Measurements from ENCODE around the gene RFPL1.
"Not testable (repeated sequence)": the region's sequence is repeated elsewhere in the genome, so short reads cannot be mapped to it uniquely, and the experiment has no call there.

Gene RFPL1

DNA sequence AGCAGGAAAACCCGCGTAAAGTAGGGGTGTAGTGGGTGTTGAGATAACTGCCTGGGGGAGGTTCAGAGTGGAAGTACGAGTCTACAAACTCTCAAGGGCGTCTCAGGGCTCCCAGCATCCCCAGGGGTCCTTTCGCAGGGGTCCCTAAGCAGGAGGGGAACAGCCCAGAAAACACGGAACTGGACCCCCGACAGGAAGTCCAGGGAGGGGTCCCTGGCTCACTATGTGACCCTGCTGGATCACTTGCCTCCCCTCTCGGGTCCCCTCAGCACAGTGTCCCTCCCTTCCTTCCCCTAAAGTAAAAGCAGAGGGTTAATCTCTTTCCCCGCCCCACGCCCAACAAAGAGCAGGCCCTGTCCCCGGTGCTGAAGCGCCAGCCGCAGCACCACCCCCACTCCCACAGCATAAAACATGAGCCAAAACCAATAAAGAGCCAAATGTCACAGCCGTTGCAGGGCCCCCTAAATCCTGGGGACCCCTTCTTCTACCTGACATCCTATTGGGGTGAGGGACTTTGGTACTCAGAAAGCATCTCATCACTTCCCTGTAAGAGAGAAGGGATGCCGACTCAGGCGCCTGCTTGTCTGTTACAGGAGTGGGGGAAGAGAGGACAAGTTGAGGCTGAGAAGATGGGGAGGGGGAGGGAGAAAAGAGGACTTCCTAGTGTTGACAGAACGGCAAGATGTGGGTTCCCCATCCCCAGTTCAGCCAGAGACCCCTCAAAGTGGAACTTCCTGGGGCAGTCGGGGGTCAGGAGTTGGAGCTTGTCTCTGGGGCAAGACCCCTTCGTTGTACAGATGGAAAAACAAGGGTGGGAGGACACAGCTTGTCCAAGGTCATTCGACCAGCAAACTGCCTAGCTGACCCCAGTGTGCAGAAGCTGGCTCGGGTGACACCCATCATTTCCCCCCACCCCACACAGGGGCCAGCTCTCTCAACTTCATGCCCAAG, 40.2 kb downstream of the RFPL1 start:
- DNase-seq (ENCODE audit: low read depth): no peak

DNA sequence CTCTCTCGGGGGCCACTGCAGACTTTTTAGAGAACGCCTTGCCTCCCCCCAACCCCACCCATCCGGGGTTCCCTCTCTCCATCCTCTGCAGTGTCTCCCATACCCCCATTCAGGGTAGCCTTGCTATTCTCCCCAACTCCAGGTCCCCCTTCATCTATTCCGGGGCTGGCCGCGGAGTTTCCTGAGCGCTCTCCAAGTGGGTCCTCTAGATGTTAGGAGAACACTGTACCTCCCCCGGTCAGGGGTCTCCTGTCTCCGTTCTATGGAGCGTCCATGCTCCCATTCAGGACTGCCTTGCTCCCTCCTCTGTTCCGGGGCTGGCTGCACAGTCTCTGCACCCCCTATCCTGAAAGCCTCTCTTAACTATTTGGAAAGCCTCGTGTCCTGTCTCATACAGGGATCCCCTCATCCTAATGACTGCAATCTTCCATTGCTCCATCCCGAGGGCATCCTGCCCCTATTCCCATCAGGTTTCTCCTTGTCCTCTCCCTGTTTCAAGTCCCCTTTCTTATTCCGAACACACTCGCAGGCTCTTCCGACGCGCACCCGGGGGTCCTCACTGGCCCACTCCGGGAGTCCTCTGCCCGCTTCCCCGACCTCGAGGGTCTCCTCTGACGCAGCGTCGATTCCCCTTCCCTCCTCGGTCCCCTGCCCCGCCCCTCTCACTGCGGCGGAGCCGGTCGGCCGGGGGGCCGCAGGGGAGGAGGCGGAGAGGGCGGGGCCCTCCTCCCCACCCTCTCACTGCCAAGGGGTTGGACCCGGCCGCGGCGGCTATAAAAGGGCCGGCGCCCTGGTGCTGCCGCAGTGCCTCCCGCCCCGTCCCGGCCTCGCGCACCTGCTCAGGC, 41.3 kb downstream of the RFPL1 start, which contains the start of gene NEFH:
TSS of gene NEFH (plus strand) at position 802 of the 845 bp plus-strand sequence. CDS start 45 bp downstream, outside the sequence.
- DNase-seq (ENCODE audit: low read depth): no peak

DNA sequence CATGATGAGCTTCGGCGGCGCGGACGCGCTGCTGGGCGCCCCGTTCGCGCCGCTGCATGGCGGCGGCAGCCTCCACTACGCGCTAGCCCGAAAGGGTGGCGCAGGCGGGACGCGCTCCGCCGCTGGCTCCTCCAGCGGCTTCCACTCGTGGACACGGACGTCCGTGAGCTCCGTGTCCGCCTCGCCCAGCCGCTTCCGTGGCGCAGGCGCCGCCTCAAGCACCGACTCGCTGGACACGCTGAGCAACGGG, 41.8 kb downstream of the RFPL1 start:
- DNase-seq (ENCODE audit: low read depth): no peak

DNA sequence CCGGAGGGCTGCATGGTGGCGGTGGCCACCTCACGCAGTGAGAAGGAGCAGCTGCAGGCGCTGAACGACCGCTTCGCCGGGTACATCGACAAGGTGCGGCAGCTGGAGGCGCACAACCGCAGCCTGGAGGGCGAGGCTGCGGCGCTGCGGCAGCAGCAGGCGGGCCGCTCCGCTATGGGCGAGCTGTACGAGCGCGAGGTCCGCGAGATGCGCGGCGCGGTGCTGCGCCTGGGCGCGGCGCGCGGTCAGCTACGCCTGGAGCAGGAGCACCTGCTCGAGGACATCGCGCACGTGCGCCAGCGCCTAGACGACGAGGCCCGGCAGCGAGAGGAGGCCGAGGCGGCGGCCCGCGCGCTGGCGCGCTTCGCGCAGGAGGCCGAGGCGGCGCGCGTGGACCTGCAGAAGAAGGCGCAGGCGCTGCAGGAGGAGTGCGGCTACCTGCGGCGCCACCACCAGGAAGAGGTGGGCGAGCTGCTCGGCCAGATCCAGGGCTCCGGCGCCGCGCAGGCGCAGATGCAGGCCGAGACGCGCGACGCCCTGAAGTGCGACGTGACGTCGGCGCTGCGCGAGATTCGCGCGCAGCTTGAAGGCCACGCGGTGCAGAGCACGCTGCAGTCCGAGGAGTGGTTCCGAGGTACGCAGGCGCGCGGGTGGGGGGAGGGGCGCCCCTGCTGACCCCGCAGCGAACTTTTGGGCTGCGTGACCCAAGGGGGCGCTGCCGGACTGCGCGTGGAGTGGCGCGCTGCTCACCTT, 42.3 kb downstream of the RFPL1 start:
- DNase-seq (ENCODE audit: low read depth): no peak

DNA sequence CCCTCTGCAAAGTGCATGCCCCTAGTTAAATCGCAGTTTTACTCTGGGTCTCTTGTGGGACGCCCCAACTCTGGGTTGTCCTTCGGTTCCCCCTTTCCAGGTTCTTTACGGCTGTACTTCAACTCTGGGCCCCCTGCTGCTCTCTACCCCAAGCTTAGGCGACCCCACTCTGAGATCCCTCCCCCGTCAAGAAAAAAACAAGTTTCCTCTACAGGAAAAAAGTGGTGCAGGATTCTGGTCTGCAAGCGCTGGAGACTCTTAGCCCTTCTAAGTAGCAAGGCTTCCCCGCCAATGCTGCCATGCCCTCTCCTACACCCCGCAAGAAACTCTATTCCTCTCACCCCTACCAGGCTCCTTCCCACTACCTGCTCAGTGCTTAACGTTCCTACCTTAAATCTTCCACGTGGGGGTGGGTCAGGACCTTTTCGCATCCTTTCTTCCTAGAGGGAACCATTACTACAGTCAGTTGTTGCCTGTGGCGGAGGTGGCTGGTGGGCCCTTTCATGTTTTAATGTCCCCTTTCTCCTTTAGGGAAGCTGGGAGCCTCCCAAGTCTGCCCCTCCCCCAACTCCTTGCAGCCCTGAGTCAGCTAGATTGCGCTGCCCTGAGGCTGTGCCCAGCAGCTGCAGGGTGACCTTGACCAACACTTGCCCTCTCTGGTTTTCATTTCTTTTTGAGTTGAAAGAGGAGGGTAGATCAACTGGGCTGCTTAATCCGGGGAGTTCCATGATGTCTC, 43.0 kb downstream of the RFPL1 start:
- DNase-seq (ENCODE audit: low read depth): no peak

DNA sequence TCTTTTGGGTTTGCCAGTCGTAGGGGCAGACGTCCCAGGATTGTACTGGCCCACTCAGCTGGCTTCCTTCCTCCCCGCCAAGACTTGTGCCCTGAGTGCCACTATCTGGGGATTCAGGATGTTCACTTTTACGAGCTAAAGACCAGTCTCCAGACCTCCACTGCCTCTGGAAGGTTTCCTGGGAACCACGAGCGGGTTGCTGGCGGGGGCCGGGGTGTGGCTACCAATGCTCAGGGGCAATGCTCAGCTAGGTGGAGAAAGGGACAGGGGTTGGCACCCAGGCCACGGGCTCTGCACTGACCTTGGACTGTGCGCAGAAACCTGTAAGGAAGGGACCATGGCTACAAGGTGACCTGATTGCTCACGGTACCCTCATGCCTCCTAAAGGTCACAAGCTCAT, 43.9 kb downstream of the RFPL1 start:
- DNase-seq (ENCODE audit: low read depth): no peak

DNA sequence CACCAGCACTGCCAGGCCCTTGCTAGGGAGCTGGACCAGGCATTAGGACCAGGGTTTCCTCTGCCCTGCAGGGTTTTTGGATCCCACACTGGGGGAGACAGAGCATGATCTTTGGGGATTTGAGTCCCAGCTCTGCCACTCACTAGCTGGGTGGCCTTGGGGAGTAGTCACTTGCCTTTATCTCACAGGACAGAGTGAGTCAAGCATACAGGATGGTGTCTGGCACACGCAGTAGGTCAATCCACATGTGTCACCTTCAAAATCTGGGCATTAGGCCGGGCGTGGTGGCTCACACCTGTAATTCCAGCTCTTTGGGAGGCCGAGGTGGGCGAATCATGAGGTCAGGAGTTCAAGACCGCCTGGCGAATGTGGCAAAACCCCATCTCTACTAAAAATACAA, 44.3 kb downstream of the RFPL1 start:
- DNase-seq (ENCODE audit: low read depth): no peak

DNA sequence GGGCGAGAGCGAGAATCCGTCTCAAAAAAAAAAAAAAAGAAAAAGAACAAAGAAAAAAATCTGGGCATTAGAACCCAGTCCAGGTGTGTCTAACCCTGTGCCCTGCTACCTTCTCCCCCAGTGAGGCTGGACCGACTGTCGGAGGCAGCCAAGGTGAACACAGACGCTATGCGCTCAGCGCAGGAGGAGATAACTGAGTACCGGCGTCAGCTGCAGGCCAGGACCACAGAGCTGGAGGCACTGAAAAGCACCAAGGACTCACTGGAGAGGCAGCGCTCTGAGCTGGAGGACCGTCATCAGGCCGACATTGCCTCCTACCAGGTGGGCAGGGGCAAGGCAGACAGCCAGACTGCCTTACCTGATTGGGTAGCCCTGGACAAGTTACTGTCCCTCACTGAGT, 44.9 kb downstream of the RFPL1 start:
- DNase-seq (ENCODE audit: low read depth): no peak

DNA sequence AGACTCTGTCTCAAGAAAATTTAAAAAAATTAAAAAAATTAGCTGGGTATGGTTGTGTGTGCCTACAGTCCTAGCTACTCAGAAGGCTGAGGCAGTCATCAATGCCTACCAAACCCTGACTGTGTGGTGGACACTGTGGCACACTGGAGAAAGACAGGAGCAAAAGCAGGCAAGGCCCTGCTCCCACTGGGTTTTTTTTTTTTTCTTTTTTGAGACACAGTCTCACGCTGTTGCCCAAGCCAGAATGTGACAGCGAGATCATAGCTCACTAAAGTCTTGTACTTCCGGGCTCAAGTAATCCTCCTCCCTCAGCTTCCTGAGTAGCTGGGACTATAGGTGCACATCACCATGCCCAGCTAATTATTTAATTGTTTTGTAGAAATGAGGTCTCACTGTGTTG, 46.3 kb downstream of the RFPL1 start:
- DNase-seq (ENCODE audit: low read depth): no peak

DNA sequence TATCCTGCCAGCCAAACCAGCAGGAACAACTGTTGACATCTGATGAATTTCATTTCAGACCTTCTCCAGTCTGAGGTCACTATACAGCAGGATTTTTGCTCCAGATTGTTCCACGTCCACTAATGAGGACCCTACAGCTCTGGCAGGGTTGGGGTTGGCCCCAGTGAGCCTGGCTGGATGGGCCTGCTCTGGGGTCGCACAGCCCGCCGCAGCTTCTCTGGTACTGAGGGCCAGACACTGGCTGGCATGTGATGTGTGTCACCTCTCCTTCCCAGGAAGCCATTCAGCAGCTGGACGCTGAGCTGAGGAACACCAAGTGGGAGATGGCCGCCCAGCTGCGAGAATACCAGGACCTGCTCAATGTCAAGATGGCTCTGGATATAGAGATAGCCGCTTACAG, 47.1 kb downstream of the RFPL1 start:
- no peak for DNase-seq (ENCODE audit: low read depth)

DNA sequence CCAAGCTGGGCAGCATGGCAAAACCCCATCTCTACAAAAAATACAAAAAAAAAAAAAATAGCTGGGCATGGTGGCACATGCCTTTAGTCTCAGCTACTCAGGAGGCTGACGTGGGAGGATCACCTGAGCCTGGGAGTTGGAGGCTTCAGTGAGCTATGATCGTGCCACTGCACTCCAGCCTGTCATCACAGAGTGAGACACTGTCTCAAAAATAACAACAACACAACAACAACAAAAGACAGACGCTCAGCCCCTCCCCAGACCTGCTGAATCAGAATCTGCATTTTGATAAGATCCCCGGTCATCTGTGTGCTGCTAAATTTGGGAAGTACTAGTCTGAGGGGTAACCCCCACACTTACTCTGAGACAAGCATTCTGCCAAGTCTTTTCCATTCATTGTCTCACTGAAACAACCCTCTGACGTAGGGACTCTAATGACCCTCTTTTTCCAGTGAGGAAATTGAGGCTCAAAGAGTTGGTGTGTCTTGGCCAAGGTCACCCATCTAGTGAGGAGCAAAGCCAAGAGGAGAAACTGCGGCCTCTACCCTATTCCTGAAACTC, 49.1 kb downstream of the RFPL1 start:
- DNase-seq (ENCODE audit: low read depth): no peak

DNA sequence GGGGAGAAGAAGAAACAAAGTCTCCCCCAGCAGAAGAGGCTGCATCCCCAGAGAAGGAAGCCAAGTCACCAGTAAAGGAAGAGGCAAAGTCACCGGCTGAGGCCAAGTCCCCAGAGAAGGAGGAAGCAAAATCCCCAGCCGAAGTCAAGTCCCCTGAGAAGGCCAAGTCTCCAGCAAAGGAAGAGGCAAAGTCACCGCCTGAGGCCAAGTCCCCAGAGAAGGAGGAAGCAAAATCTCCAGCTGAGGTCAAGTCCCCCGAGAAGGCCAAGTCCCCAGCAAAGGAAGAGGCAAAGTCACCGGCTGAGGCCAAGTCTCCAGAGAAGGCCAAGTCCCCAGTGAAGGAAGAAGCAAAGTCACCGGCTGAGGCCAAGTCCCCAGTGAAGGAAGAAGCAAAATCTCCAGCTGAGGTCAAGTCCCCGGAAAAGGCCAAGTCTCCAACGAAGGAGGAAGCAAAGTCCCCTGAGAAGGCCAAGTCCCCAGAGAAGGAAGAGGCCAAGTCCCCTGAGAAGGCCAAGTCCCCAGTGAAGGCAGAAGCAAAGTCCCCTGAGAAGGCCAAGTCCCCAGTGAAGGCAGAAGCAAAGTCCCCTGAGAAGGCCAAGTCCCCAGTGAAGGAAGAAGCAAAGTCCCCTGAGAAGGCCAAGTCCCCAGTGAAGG, 50.9 kb downstream of the RFPL1 start:
- DNase-seq (ENCODE audit: low read depth): not testable (repeated sequence)

DNA sequence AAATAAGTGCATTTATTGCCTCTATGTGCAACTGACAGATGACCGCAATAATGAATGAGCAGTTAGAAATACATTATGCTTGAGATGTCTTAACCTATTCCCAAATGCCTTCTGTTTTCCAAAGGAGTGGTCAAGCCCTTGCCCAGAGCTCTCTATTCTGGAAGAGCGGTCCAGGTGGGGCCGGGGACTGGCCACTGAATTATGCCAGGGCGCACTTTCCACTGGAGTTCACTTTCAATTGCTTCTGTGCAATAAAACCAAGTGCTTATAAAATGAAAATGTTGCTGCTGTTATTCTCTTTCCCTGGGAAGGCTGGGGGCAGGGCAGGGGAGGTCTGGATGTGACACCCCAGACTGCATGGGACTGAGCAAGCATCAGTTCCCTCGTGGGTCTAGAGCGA, 52.6 kb downstream of the RFPL1 start:
- DNase-seq (ENCODE audit: low read depth): no peak
